GM12878 (cell line): ENCODE results near the gene CFAP47. TPM values are rescaled to one million over a fixed set of nuclear protein-coding genes. Genes with fewer than 3 reads are reported as not detected.
"Not testable (repeated sequence)": the region's sequence is repeated elsewhere in the genome, so short reads cannot be mapped to it uniquely, and the experiment has no call there.

Experiments used
- ATAC-seq: fragments of 200-7000 bp; cut with Tn5 transposase; 3 replicates; pipeline ENCODE4 v1.9.1; 2020; ENCODE audit warnings: mild to moderate bottlenecking, moderate library complexity
- BruUV-seq: library from RNA; stranded (reverse); fragments of 400-500 nt; replicated peaks from 2 replicates; lab custom pipeline; 2021; lab: Mats Ljungman, UMichigan
- CTCF ChIA-PET: fragments of 300-600 bp; sonication (Branson Sonifier 250); formaldehyde crosslinking; extraction: SDS; loops from one replicate; lab custom pipeline; 2021; ENCODE audit warnings: inconsistent platforms; lab: Yijun Ruan, JAX
- POLR2A ChIA-PET: fragments of 350-600 bp; formaldehyde crosslinking; extraction: SDS; loops from one replicate; lab custom pipeline; 2021; ENCODE audit warnings: inconsistent platforms; lab: Charles Lee
- RAD21 ChIA-PET: fragments of 300-600 bp; sonication (Branson Sonifier 250); formaldehyde crosslinking; loops from one replicate; lab custom pipeline; 2023; ENCODE audit warnings: antibody characterized with exemption; ENCODE audit not compliant: unreplicated experiment; lab: Charles Lee
- SMC1A ChIA-PET: fragments of 300-600 bp; sonication (Branson Sonifier 250); formaldehyde crosslinking; loops from one replicate; lab custom pipeline; 2023; ENCODE audit not compliant: unreplicated experiment, uncharacterized antibody; lab: Charles Lee
- DNase-seq: peaks from one replicate; pipeline ENCODE4 v3.0.0-alpha.2; 2011; ENCODE audit warnings: low read depth, low spot score
- FAIRE-seq: peaks from 3 replicates; lab custom pipeline; 2011; peaks lifted over from hg19 to GRCh38; lab: Jason Lieb, UNC
- H2AFZ ChIP-seq: 2 replicates; pipeline ENCODE4 v1.6.0; 2011; ENCODE audit warnings: low read depth, low read length, control low read depth; ENCODE audit not compliant: control insufficient read depth
- H3K27ac ChIP-seq: 2 replicates; pipeline ENCODE4 v1.5.1; 2011; ENCODE audit warnings: control low read depth; ENCODE audit not compliant: control insufficient read depth, insufficient read depth
- H3K27me3 ChIP-seq, 2 experiments: replicated peaks in 1 of 2; 2 replicates each; pipeline versions ENCODE4 v1.6.0 to v1.6.1; 2011; ENCODE audit warnings: low read length in 1 of 2; ENCODE audit not compliant: control insufficient read depth in 2 of 2, insufficient read depth in 2 of 2
- H3K36me3 ChIP-seq, 2 experiments: 2 replicates each; pipeline ENCODE4 v1.5.1; 2011; ENCODE audit warnings: low read length in 1 of 2; ENCODE audit not compliant: control insufficient read depth in 2 of 2, insufficient read depth in 2 of 2
- H3K4me1 ChIP-seq: 2 replicates; pipeline ENCODE4 v1.6.1; 2011; ENCODE audit warnings: mild to moderate bottlenecking, low read length, moderate library complexity, mixed read lengths; ENCODE audit not compliant: control insufficient read depth, insufficient read depth
- H3K4me2 ChIP-seq: 2 replicates; pipeline ENCODE4 v1.6.0; 2011; ENCODE audit warnings: control low read depth; ENCODE audit not compliant: control insufficient read depth, insufficient read depth
- H3K4me3 ChIP-seq: fragments of 200-600 bp; sonication (generic); 2 replicates; pipeline ENCODE4 v1.5.1; 2016
- H3K79me2 ChIP-seq: 2 replicates; pipeline ENCODE4 v1.6.0; 2011; ENCODE audit warnings: low read length; ENCODE audit not compliant: control insufficient read depth, insufficient read depth
- H3K9ac ChIP-seq: 2 replicates; pipeline ENCODE4 v1.8.0; 2011; ENCODE audit warnings: low read length, control low read depth, mixed read lengths; ENCODE audit not compliant: control insufficient read depth, insufficient read depth
- H3K9me3 ChIP-seq: replicated peaks from 3 replicates; pipeline ENCODE4 v1.5.1; 2011; ENCODE audit warnings: mild to moderate bottlenecking, low read length; ENCODE audit not compliant: control insufficient read depth, insufficient read depth
- H4K20me1 ChIP-seq: 2 replicates; pipeline ENCODE4 v1.6.0; 2011; ENCODE audit not compliant: control insufficient read depth, insufficient read depth
- POU2F2 ChIP-seq: IDR thresholded peaks from 3 replicates; pipeline ENCODE4 v1.6.1; 2011; ENCODE audit warnings: low read depth, mild to moderate bottlenecking, low read length, borderline replicate concordance
- RAD21 ChIP-seq: IDR thresholded peaks from 2 replicates; pipeline ENCODE4 v1.6.1; 2011; ENCODE audit warnings: mild to moderate bottlenecking, low read depth, low read length, moderate library complexity; ENCODE audit not compliant: insufficient read depth
- SIX5 ChIP-seq: IDR thresholded peaks from 2 replicates; pipeline ENCODE4 v1.6.1; 2011; ENCODE audit warnings: mild to moderate bottlenecking, low read depth, low read length, moderate library complexity; ENCODE audit not compliant: severe bottlenecking
- SMC3 ChIP-seq: IDR thresholded peaks from 2 replicates; pipeline ENCODE4 v1.6.1; 2011; ENCODE audit warnings: low read length, improper control_type of control experiment, borderline replicate concordance
- WGBS: methylation state at CpG from one replicate; pipeline ENCODE4 v1.1.6; 2016; ENCODE audit warnings: low lambda C conversion rate; ENCODE audit not compliant: insufficient replicate concordance, insufficient coverage; ENCODE audit errors: missing lambda C conversion rate; 5-methylcytosine and 5-hydroxymethylcytosine counted together
- in situ Hi-C: fragments of 300-500 bp; cut with MboI; formaldehyde crosslinking; loops from 9 replicates; pipeline ENCODE4 v1.14.3; 2018; ENCODE audit warnings: mixed read lengths
- intact Hi-C: fragments of 100-400 bp; cut with micrococcal nuclease; formaldehyde crosslinking; loops from one replicate; pipeline ENCODE4 v1.14.2; 2022; ENCODE audit not compliant: unreplicated experiment
- polyA plus RNA-seq, 11 experiments: library from polyadenylated mRNA; depleted of rRNA in 4 of 11; unstranded in 6 of 11; stranded (reverse) in 5 of 11; fragments of >200 nt; fragmentation: Nextera tagmentation in 4 of 11; fragmentation: Illumina TruSeq in 1 of 11; extraction: Ambion mirVana in 4 of 11; extraction: Trizol in 1 of 11; gene quantifications; 1 replicate in 1 of 11; 2 replicates in 10 of 11; pipeline versions ENCODE4 v1.2.1 to v1.2.3, GENCODE V29; 2011 to 2016; ENCODE audit warnings: inconsistent platforms in 2 of 11, missing spikeins in 2 of 11, low read depth in 1 of 11
- total RNA-seq, 4 experiments: library from RNA; depleted of rRNA in 3 of 4; stranded (reverse); fragments of >200 nt in 3 of 4; fragmentation: Illumina TruSeq in 1 of 4; extraction: Trizol in 1 of 4; gene quantifications; 2 replicates each; pipeline versions ENCODE4 v1.2.1 to v1.2.3, GENCODE V29; 2013 to 2021
- TF ChIP-seq, protein P1 (sequence below), 3 experiments: IDR thresholded peaks in 2 of 3; conservative IDR thresholded peaks in 1 of 3; 2 replicates each; pipeline ENCODE4 v1.5.1; 2011; ENCODE audit warnings: low read depth in 3 of 3, low read length in 3 of 3, mild to moderate bottlenecking in 3 of 3, control low read depth in 2 of 3, moderate library complexity in 2 of 3, inconsistent platforms in 1 of 3, mixed read lengths in 1 of 3; ENCODE audit not compliant: control insufficient read depth in 2 of 3, insufficient read depth in 1 of 3; ENCODE audit errors: extremely low read depth in 1 of 3

The CFAP47 gene
- total and polyA plus RNA-seq, 10 of the 15 experiments (the other 5 are each of a cell fraction or from before 2014, with no cell fraction given), result 0.02 to 0.88 (median 0.06) TPM; not detected in 3

DNA sequence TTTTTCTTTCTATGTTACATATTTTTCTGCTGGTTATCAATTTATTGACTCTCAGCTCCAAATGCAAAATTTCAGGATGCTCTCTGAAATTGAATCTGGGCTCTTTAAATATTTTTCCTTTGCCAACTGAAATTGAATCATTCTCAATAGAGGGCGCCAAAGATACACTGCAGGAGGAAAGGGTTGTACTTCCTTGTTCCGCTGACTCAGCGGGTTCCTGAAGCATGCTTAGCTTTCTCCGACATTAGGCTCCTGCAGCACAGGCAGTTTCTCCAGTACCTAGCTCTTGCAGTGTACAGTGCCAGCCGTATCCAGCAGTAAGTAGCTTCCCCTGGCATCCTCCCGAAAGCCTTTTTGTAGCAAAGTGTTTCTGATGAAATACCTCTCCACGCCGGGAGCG is 28.8 kb upstream of the CFAP47 start:
- H3K4me1 ChIP-seq, result no peaks in the 10 kb centered on the region
- intact Hi-C loops, result loop anchor here (2.0 kb wide), 1 partner anchor 976 kb away; no protein-coding TSS in a partner anchor
- H3K27me3 ChIP-seq, result no peaks in the 10 kb centered on the region
- FAIRE-seq (no peak), DNase-seq (no peak)
- ChIA-PET CTCF (interaction anchor here (0.6 to 1.7 kb wide), 12 partner anchors 13 to 1019 kb away, joined by 3 to 5 read pairs (median 3); no protein-coding TSS in a partner anchor), RAD21 (interaction anchor here (0.8 kb wide), 1 partner anchor 131 kb away, joined by 4 read pairs; no protein-coding TSS in a partner anchor), POLR2A (no interaction called here), SMC1A (interaction anchor here (0.6 kb wide), 2 partner anchors 706 to 971 kb away, joined by 3 read pairs; no protein-coding TSS in a partner anchor)
- H2AFZ ChIP-seq, result no peak overlapping the region
- BruUV-seq, result no TSS peak
- no peaks in the 10 kb centered on the region for H3K9me3 ChIP-seq
- H3K36me3 ChIP-seq, result no peaks in the 10 kb centered on the region
- H3K79me2 ChIP-seq, result no peaks in the 10 kb centered on the region
- H3K4me2 ChIP-seq, result no peak overlapping the region
- no peaks in the 10 kb centered on the region for H4K20me1 ChIP-seq
- TF ChIP-seq SIX5 (no peak), SMC3 (peak; percentile 18; the same call in 1 of the 2 replicates), POU2F2 (no peak), RAD21 (peak; percentile 72)
- TF ChIP-seq, protein P1, sequence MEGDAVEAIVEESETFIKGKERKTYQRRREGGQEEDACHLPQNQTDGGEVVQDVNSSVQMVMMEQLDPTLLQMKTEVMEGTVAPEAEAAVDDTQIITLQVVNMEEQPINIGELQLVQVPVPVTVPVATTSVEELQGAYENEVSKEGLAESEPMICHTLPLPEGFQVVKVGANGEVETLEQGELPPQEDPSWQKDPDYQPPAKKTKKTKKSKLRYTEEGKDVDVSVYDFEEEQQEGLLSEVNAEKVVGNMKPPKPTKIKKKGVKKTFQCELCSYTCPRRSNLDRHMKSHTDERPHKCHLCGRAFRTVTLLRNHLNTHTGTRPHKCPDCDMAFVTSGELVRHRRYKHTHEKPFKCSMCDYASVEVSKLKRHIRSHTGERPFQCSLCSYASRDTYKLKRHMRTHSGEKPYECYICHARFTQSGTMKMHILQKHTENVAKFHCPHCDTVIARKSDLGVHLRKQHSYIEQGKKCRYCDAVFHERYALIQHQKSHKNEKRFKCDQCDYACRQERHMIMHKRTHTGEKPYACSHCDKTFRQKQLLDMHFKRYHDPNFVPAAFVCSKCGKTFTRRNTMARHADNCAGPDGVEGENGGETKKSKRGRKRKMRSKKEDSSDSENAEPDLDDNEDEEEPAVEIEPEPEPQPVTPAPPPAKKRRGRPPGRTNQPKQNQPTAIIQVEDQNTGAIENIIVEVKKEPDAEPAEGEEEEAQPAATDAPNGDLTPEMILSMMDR (IDR thresholded peaks at IDR 0.05 in 2 of 3, conservative IDR thresholded peaks at IDR 0.05 in 1 of 3; ENCODE audit: control insufficient read depth in 2 of 3, extremely low read depth in 1 of 3, insufficient read depth in 1 of 3, low read depth in 3 of 3, low read length in 3 of 3), result peak; percentile 47 to 55 (median 50); a peak in 5 of 6 replicates
- TF ChIP-seq, all 136 proteins: peak for 3
- in situ Hi-C loops, result no loop called here
- Histone ChIP-seq H3K27ac (no peak overlapping the region), H3K4me3 (no peak overlapping the region), H3K9ac (no peak overlapping the region)
- 45% methylated on average over 9 of the region's 9 CpGs for WGBS
- peak; percentile 83 for ATAC-seq

DNA sequence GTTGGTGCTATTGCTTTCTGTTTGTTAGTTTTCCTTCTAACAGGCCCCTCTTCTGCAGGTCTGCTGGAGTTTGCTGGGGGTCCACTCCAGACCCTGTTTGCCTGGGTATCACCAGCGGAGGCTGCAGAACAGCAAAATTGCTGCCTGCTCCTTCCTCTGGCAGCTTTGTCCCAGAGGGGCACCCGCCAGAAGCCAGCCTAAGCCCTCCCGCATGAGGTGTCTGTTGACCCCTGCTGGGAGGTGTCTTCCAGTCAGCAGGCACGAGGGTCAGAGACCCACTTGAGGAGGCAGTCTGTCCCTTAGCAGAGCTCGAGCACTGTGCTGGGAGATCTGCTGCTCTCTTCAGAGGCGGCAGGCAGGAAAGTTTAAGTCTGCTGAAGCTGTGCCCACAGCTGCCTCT is 67.3 kb downstream of the CFAP47 start:
- in situ Hi-C loops, H2AFZ ChIP-seq, RAD21 ChIA-PET, H3K4me1 ChIP-seq, BruUV-seq, H3K4me2 ChIP-seq, POLR2A ChIA-PET, H4K20me1 ChIP-seq, H3K27ac ChIP-seq, H3K36me3 ChIP-seq, FAIRE-seq, H3K9ac ChIP-seq, SMC1A ChIA-PET, H3K4me3 ChIP-seq, H3K79me2 ChIP-seq, H3K27me3 ChIP-seq, ATAC-seq, CTCF ChIA-PET, DNase-seq, intact Hi-C loops, H3K9me3 ChIP-seq: not testable (repeated sequence)
- 30% methylated on average over 6 of the region's 6 CpGs for WGBS
